HepG2 (cell line): ENCODE results near the gene IL11RA. TPM values are rescaled to one million over a fixed set of nuclear protein-coding genes. Genes with fewer than 3 reads are reported as not detected.

Experiments
- ARNT2 ChIP-seq: sonication (generic); formaldehyde crosslinking; IDR thresholded peaks from 2 replicates; pipeline ENCODE4 v1.8.0; 2022; ENCODE audit warnings: mild to moderate bottlenecking, low read depth, missing genetic modification reagents, moderate library complexity
- CTCF ChIP-seq: sonication (generic); formaldehyde crosslinking; IDR thresholded peaks from 2 replicates; pipeline ENCODE4 v1.5.0; 2020; ENCODE audit warnings: mild to moderate bottlenecking, missing genetic modification reagents, moderate library complexity
- HMGA1 ChIP-seq: sonication (generic); formaldehyde crosslinking; conservative IDR thresholded peaks from 2 replicates; pipeline ENCODE4 v1.4.0; 2020; ENCODE audit warnings: missing genetic modification reagents
- MTA3 ChIP-seq: sonication (generic); formaldehyde crosslinking; IDR thresholded peaks from 2 replicates; pipeline ENCODE4 v1.4.0; 2020; ENCODE audit warnings: missing genetic modification reagents
- MTF1 ChIP-seq: sonication (generic); formaldehyde crosslinking; IDR thresholded peaks from 2 replicates; pipeline ENCODE4 v1.5.0; 2020; ENCODE audit warnings: missing genetic modification reagents
- PHB2 ChIP-seq: fragments of 450-650 bp; IDR thresholded peaks from 2 replicates; pipeline ENCODE4 v1.6.1; 2018; ENCODE audit not compliant: partially characterized antibody
- PTBP1 ChIP-seq: fragments of 200-400 bp; formaldehyde crosslinking; IDR thresholded peaks from 2 replicates; pipeline ENCODE4 v1.6.1; 2018; ENCODE audit warnings: low read length, low read depth; ENCODE audit not compliant: poor library complexity, severe bottlenecking
- SALL1 ChIP-seq: sonication (generic); formaldehyde crosslinking; IDR thresholded peaks from 2 replicates; pipeline ENCODE4 v1.8.0; 2022; ENCODE audit warnings: mild to moderate bottlenecking, missing genetic modification reagents
- SP4 ChIP-seq: sonication (generic); formaldehyde crosslinking; IDR thresholded peaks from 2 replicates; pipeline ENCODE4 v1.8.1; 2023; ENCODE audit warnings: mild to moderate bottlenecking, missing genetic modification reagents
- TCF12 ChIP-seq, 2 experiments: fragments of 450-650 bp in 1 of 2; sonication (generic) in 1 of 2; formaldehyde crosslinking in 1 of 2; IDR thresholded peaks; 2 replicates each; pipeline versions ENCODE4 v1.6.1 to v1.8.0; 2017 to 2022; ENCODE audit warnings: antibody characterized with exemption in 1 of 2, mild to moderate bottlenecking in 1 of 2, missing genetic modification reagents in 1 of 2, moderate library complexity in 1 of 2
- TCF7L2 ChIP-seq: IDR thresholded peaks from 2 replicates; pipeline ENCODE4 v1.6.1; 2011; ENCODE audit warnings: mild to moderate bottlenecking, low read depth, low read length, moderate library complexity
- ZBTB26 ChIP-seq: IDR thresholded peaks from 2 replicates; pipeline ENCODE4 v1.6.1; 2016; ENCODE audit warnings: missing compliant biosample characterization, missing genetic modification reagents, borderline replicate concordance
- ZNF121 ChIP-seq: sonication (generic); formaldehyde crosslinking; IDR thresholded peaks from 2 replicates; pipeline ENCODE4 v1.5.0; 2020; ENCODE audit warnings: mild to moderate bottlenecking, missing genetic modification reagents
- ZNF282 ChIP-seq: fragments of 450-650 bp; IDR thresholded peaks from 2 replicates; pipeline ENCODE4 v1.6.1; 2018; ENCODE audit not compliant: partially characterized antibody
- ZNF484 ChIP-seq: sonication (generic); formaldehyde crosslinking; IDR thresholded peaks from 2 replicates; pipeline ENCODE4 v1.5.1; 2020; ENCODE audit warnings: mild to moderate bottlenecking, low read depth, missing genetic modification reagents, borderline replicate concordance
- polyA plus RNA-seq, 8 experiments: library from polyadenylated mRNA; depleted of rRNA in 3 of 8; stranded (reverse) in 7 of 8; unstranded in 1 of 8; fragments of >200 nt; fragmentation: Illumina TruSeq in 4 of 8; extraction: Trizol in 4 of 8; gene quantifications; 2 replicates each; pipeline versions ENCODE4 v1.2.1 to v1.2.3, GENCODE V29; 2011 to 2016; ENCODE audit warnings: low read depth in 4 of 8, missing spikeins in 1 of 8, mixed read lengths in 1 of 8; ENCODE audit not compliant: insufficient read depth in 1 of 8
- total RNA-seq, 5 experiments: library from RNA; depleted of rRNA; stranded (reverse); fragments of >200 nt; fragmentation: Illumina TruSeq; extraction: Trizol; gene quantifications; 2 replicates each; pipeline ENCODE4 v1.2.3, GENCODE V29; 2016; ENCODE audit warnings: low read depth in 1 of 5
- TF ChIP-seq, protein P1 (sequence below): sonication (generic); formaldehyde crosslinking; conservative IDR thresholded peaks from 2 replicates; pipeline ENCODE4 v1.4.0; 2020; ENCODE audit warnings: missing genetic modification reagents

IL11RA gene
- total and polyA plus RNA-seq, 2 of the 13 experiments (the other 11 are each of a cell fraction or from before 2014, with no cell fraction given) = 2.0 to 4.2 TPM

- no peak for TF ChIP-seq ZNF282
- no peak for TF ChIP-seq PHB2
- peak; percentile 18; the same call in 1 of the 2 replicates for TF ChIP-seq CTCF (CRISPR knock-in tag)
- TF ChIP-seq, protein P1, sequence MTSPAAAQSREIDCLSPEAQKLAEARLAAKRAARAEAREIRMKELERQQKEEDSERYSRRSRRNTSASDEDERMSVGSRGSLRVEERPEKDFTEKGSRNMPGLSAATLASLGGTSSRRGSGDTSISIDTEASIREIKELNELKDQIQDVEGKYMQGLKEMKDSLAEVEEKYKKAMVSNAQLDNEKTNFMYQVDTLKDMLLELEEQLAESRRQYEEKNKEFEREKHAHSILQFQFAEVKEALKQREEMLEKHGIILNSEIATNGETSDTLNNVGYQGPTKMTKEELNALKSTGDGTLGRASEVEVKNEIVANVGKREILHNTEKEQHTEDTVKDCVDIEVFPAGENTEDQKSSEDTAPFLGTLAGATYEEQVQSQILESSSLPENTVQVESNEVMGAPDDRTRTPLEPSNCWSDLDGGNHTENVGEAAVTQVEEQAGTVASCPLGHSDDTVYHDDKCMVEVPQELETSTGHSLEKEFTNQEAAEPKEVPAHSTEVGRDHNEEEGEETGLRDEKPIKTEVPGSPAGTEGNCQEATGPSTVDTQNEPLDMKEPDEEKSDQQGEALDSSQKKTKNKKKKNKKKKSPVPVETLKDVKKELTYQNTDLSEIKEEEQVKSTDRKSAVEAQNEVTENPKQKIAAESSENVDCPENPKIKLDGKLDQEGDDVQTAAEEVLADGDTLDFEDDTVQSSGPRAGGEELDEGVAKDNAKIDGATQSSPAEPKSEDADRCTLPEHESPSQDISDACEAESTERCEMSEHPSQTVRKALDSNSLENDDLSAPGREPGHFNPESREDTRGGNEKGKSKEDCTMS (CRISPR knock-in tag) = no peak
- no peak for TF ChIP-seq PTBP1
- no peak for TF ChIP-seq MTF1 (CRISPR knock-in tag)
- TF ChIP-seq ZNF121 (CRISPR knock-in tag) = no peak
- no peak for TF ChIP-seq TCF7L2
- TF ChIP-seq SALL1 (CRISPR knock-in tag) = peak; percentile 91
- TF ChIP-seq ZNF484 (CRISPR knock-in tag) = no peak
- TF ChIP-seq SP4 (CRISPR knock-in tag) = no peak
- TF ChIP-seq HMGA1 (CRISPR knock-in tag) = no peak
- no peak for TF ChIP-seq ZBTB26 (CRISPR knock-in tag)
- no peak for TF ChIP-seq ARNT2 (CRISPR knock-in tag)
- no peak for TF ChIP-seq MTA3
- TF ChIP-seq TCF12 (IDR thresholded peaks at IDR 0.05) = no peak
- TF ChIP-seq TCF12 (CRISPR knock-in tag; IDR thresholded peaks at IDR 0.05) = no peak
Observed at GRCh38 chr9:34688329-34689115, 36.5 kb downstream of the IL11RA start (continued).
